T1000 (cell line): ENCODE measurements around the gene EGFLAM.

Experiments
- DNase-seq: peaks from one replicate; lab custom pipeline; 2025; ENCODE audit warnings: mixed read lengths; lab: John Stamatoyannopoulos, UW

The EGFLAM gene

GRCh38 chr5:38258319-38259061 is at the start of gene EGFLAM:
Gene EGFLAM (plus strand): TSS chr5:38258559. CDS start chr5:38258755, 196 bp downstream.
- DNase-seq, result peak; percentile 25

GRCh38 chr5:38208782-38209378 is 49.5 kb upstream of the EGFLAM start:
- no peak for DNase-seq

GRCh38 chr5:38210676-38211353 is 47.5 kb upstream of the EGFLAM start:
- no peak for DNase-seq

- DNase-seq, result no peak
These were observed 47.0 kb upstream of the EGFLAM start for GRCh38 chr5:38211354-38211710.

GRCh38 chr5:38212307-38212706 is 46.1 kb upstream of the EGFLAM start:
- DNase-seq, result no peak

- no peak for DNase-seq
These were observed 32.3 kb upstream of the EGFLAM start for GRCh38 chr5:38226091-38226490.

- no peak for DNase-seq
These were observed 29.4 kb upstream of the EGFLAM start for GRCh38 chr5:38228914-38229313.

GRCh38 chr5:38234737-38235136 is 23.6 kb upstream of the EGFLAM start:
- no peak for DNase-seq

- DNase-seq, result no peak
These were observed 20.7 kb upstream of the EGFLAM start for GRCh38 chr5:38237681-38238080.

- no peak for DNase-seq
These were observed 18.1 kb upstream of the EGFLAM start for GRCh38 chr5:38240212-38240611.

- no peak for DNase-seq
These were observed 16.7 kb upstream of the EGFLAM start for GRCh38 chr5:38241655-38242054.

- no peak for DNase-seq
These were observed 13.1 kb upstream of the EGFLAM start for GRCh38 chr5:38245307-38245706.

- no peak for DNase-seq
These were observed 9.1 kb upstream of the EGFLAM start for GRCh38 chr5:38249301-38249700.

GRCh38 chr5:38249812-38250211 is 8.5 kb upstream of the EGFLAM start:
- DNase-seq, result no peak

- DNase-seq, result no peak
These were observed 7.5 kb upstream of the EGFLAM start for GRCh38 chr5:38250763-38251448.

- no peak for DNase-seq
These were observed 4.6 kb upstream of the EGFLAM start for GRCh38 chr5:38253759-38254158.

- no peak for DNase-seq
These were observed 884 bp upstream of the EGFLAM start for GRCh38 chr5:38257308-38258041.

GRCh38 chr5:38258042-38258318 is 379 bp upstream of the EGFLAM start:
- DNase-seq, result no peak

GRCh38 chr5:38259062-38259808 is 876 bp downstream of the EGFLAM start:
- peak; percentile 25 for DNase-seq

- no peak for DNase-seq
These were observed 1.4 kb downstream of the EGFLAM start for GRCh38 chr5:38259809-38260160.

GRCh38 chr5:38263983-38264382 is 5.6 kb downstream of the EGFLAM start:
- no peak for DNase-seq
